ENCODE data around the gene SPATA6L.

Gene SPATA6L

DNA sequence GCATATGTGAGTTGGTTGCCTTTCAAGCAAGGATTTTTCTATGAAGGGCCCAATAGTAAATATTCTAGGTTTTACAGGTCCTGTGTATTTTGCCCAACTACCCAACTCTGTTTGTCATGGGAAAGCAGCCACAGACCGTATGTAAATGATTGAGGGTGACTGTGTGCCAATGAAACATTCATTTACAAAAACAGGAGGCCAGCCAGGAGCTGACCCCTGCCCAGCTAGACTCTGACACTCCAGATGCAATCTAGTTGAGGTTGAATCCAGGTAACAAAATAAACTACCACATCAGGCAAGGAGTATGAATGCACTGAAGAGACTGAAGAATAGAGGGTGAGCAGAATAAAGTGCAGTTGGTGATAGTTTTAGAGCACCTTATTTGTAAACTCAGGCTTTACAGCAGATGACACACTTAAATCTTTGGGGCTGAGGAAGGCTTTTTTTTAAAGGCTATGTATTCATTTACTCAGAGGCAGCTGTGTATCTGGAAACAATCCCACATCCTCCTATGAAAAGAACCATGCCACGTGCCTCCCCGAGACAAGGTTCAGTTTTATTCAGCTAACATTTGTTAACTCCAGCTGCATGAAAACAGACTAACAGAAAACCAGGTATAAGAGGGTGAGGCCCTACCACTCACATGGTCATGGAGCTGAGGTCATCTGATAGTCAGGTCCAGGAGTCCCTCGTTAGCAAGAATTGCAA is 115.3 kb downstream of the SPATA6L start:
- no peak for DNase-seq (ENCODE audit: low read depth in 2 of 2)

DNA sequence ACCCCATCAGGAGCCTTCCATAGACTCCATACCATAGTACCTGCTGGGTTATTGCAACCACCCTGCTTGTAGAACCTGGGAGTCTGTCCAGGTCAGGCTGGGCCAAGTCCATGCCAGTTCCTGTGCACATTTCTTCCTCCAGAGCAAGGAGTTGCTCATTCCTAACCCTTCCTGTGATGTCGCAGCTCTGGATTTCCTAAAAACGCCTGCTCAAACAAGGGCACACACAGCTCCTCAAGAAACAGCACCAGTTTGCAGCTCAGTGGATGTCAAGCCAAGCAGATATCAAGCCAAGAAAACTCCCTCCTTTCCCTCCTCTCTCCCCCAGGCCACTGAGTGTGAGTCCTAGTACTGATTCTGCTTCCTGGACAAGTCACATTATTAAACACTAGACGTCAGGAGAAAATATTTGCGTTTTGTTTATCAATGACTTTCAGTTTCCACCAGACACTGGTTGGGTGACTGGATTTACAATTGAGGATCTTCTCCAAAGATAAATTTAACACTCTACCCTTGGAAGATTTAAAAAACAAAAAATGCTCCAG is 116.5 kb downstream of the SPATA6L start:
- no peak for DNase-seq (ENCODE audit: low read depth in 2 of 2)

DNA sequence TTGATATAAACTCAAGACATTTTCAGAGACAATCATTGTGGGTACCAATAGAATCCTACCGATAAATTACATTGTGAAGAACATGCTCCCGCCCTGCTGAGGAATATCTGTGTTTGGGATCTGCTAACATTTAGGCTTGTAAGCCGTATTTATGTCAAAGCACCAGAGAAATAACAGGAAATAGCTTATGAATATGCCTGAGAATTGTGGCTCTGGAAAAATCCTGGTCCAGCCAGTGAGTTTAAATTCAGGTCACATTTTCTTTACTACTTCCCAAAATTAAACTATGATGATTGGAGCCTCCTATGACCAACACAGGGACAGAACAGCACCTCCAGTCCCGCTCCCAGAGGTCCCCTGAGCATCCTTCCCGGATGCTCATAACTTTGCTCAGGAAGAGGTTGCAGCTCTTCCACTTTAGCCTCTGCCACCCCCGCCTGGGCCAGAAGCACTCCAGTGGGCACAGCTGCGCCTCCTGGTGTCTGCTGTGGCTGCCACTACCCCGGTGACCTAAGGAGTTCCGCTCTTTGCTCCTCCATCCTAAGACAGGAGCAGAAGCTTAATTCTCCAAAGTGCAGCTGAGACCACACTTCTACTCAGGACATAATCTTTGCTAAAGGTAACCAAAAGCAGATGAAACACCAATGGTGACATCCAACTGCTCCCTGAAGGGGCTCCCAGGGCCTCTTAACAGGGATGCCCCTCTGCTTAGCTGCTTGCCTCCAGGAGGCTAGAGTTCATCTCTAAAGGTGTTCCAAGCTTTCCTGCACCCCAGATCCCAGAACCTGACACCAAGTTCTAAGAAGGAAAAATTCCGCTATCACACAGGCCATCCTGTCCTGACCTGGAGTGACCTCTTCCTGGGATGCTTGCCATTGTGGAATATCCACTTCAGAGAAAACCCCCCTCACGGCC is 117.2 kb downstream of the SPATA6L start:
- no peak for DNase-seq (ENCODE audit: low read depth in 2 of 2)
